IMR-90 (cell line): ENCODE results near the gene IQCK. TPM values are rescaled to one million over a fixed set of nuclear protein-coding genes. Genes with fewer than 3 reads are reported as not detected.

Source experiments
- ATAC-seq: fragments of 200-7000 bp; cut with Tn5 transposase; 2 replicates; pipeline ENCODE4 v1.9.1; 2020; ENCODE audit warnings: low read depth, mild to moderate bottlenecking, moderate library complexity
- BruUV-seq: library from RNA; stranded (reverse); fragments of 400-500 nt; replicated peaks from 2 replicates; lab custom pipeline; 2021; lab: Mats Ljungman, UMichigan
- CTCF ChIA-PET: fragments of 300-600 bp; formaldehyde crosslinking; extraction: SDS; loops from one replicate; lab custom pipeline; 2021; ENCODE audit warnings: antibody characterized with exemption; lab: Yijun Ruan, JAX
- POLR2A ChIA-PET: fragments of 300-600 bp; sonication (Branson Sonifier 250); formaldehyde crosslinking; loops from one replicate; lab custom pipeline; 2022; ENCODE audit warnings: antibody characterized with exemption; ENCODE audit not compliant: unreplicated experiment; lab: Charles Lee
- DNase-seq: peaks from one replicate; pipeline ENCODE4 v3.0.0; 2013
- H2AFZ ChIP-seq: replicated peaks from 2 replicates; pipeline ENCODE3; 2013; ENCODE audit warnings: low read length, mild to moderate bottlenecking; ENCODE audit not compliant: poor library complexity
- H2AK5ac ChIP-seq: 2 replicates; pipeline ENCODE4 v1.6.1; 2013; ENCODE audit warnings: low read depth, low read length, inconsistent platforms
- H2AK9ac ChIP-seq: replicated peaks from 2 replicates; pipeline ENCODE3; 2013; ENCODE audit warnings: mild to moderate bottlenecking, low read depth, low read length, moderate library complexity; ENCODE audit not compliant: poor library complexity
- H2BK120ac ChIP-seq: 2 replicates; pipeline ENCODE4 v1.6.1; 2013; ENCODE audit warnings: low read depth, low read length, inconsistent platforms
- H2BK15ac ChIP-seq: 3 replicates; pipeline ENCODE4 v1.6.1; 2013; ENCODE audit warnings: low read depth, low read length, inconsistent platforms
- H2BK20ac ChIP-seq: 2 replicates; pipeline ENCODE4 v1.6.1; 2013; ENCODE audit warnings: low read depth, mild to moderate bottlenecking, inconsistent platforms, low read length, moderate library complexity
- H2BK5ac ChIP-seq: 2 replicates; pipeline ENCODE4 v1.6.1; 2013; ENCODE audit warnings: mild to moderate bottlenecking, low read depth, low read length, inconsistent platforms; ENCODE audit not compliant: poor library complexity, severe bottlenecking
- H3K14ac ChIP-seq: replicated peaks from 2 replicates; pipeline ENCODE4 v1.6.1; 2013; ENCODE audit warnings: low read depth, low read length, inconsistent platforms
- H3K18ac ChIP-seq: 2 replicates; pipeline ENCODE4 v1.6.1; 2013; ENCODE audit warnings: low read depth, low read length, control low read depth
- H3K23ac ChIP-seq: 2 replicates; pipeline ENCODE4 v1.6.1; 2013; ENCODE audit warnings: low read depth, low read length, inconsistent platforms
- H3K27ac ChIP-seq: 2 replicates; pipeline ENCODE4 v1.5.1; 2013; ENCODE audit warnings: mild to moderate bottlenecking, control low read depth, low read length; ENCODE audit not compliant: insufficient read depth
- H3K27me3 ChIP-seq: 2 replicates; pipeline ENCODE4 v1.6.1; 2013; ENCODE audit warnings: low read length; ENCODE audit not compliant: control insufficient read depth, insufficient read depth
- H3K36me3 ChIP-seq: 2 replicates; pipeline ENCODE4 v1.6.1; 2013; ENCODE audit warnings: low read length, mixed read lengths; ENCODE audit not compliant: control insufficient read depth, insufficient read depth
- H3K4ac ChIP-seq: 2 replicates; pipeline ENCODE4 v1.6.1; 2013; ENCODE audit warnings: low read depth, low read length, inconsistent platforms
- H3K4me1 ChIP-seq: 2 replicates; pipeline ENCODE4 v1.6.1; 2013; ENCODE audit warnings: low read length, mixed read lengths; ENCODE audit not compliant: control insufficient read depth, insufficient read depth
- H3K4me2 ChIP-seq: 2 replicates; pipeline ENCODE4 v1.6.1; 2013; ENCODE audit warnings: low read depth, mild to moderate bottlenecking, control low read depth, low read length, moderate library complexity
- H3K4me3 ChIP-seq: 2 replicates; pipeline ENCODE4 v1.5.1; 2013; ENCODE audit warnings: low read depth, mild to moderate bottlenecking, control low read depth, low read length, moderate library complexity; ENCODE audit not compliant: insufficient read depth
- H3K56ac ChIP-seq: 2 replicates; pipeline ENCODE4 v1.6.1; 2013; ENCODE audit warnings: low read length, inconsistent platforms; ENCODE audit not compliant: insufficient read depth; ENCODE audit errors: extremely low read depth
- H3K79me1 ChIP-seq, 2 experiments: 2 replicates each; pipeline ENCODE4 v1.6.1; 2013; ENCODE audit warnings: low read length in 2 of 2, inconsistent platforms in 1 of 2, low read depth in 1 of 2
- H3K9ac ChIP-seq: 2 replicates; pipeline ENCODE4 v1.6.1; 2013; ENCODE audit warnings: low read depth, low read length, control low read depth
- H3K9me1 ChIP-seq: 2 replicates; pipeline ENCODE4 v1.6.1; 2013; ENCODE audit warnings: low read length, inconsistent platforms; ENCODE audit not compliant: insufficient read depth
- H3K9me3 ChIP-seq: 2 replicates; pipeline ENCODE4 v1.6.1; 2013; ENCODE audit warnings: low read length; ENCODE audit not compliant: control insufficient read depth, insufficient read depth
- H4K20me1 ChIP-seq: 2 replicates; pipeline ENCODE4 v1.6.1; 2013; ENCODE audit warnings: low read length, inconsistent platforms; ENCODE audit not compliant: insufficient read depth
- H4K5ac ChIP-seq: 2 replicates; pipeline ENCODE4 v1.6.1; 2013; ENCODE audit warnings: mild to moderate bottlenecking, low read depth, low read length, control low read depth
- H4K8ac ChIP-seq, 2 experiments: 2 replicates each; pipeline ENCODE4 v1.6.1; 2013; ENCODE audit warnings: low read depth in 2 of 2, low read length in 2 of 2, control low read depth in 1 of 2, inconsistent platforms in 1 of 2
- H4K91ac ChIP-seq: 2 replicates; pipeline ENCODE4 v1.6.1; 2013; ENCODE audit warnings: low read depth, low read length, inconsistent platforms; ENCODE audit not compliant: insufficient read depth
- BHLHE40 ChIP-seq: fragments of 150-350 bp; IDR thresholded peaks from 2 replicates; pipeline ENCODE4 v1.6.1; 2016; ENCODE audit warnings: mild to moderate bottlenecking, low read depth, low read length
- CEBPB ChIP-seq: IDR thresholded peaks from 2 replicates; pipeline ENCODE4 v1.6.1; 2012; ENCODE audit warnings: low read depth, low read length, improper control_type of control experiment
- CHD1 ChIP-seq: IDR thresholded peaks from 2 replicates; pipeline ENCODE4 v1.6.1; 2012; ENCODE audit warnings: low read depth, low read length, improper control_type of control experiment
- CTCF ChIP-seq: conservative IDR thresholded peaks from 2 replicates; pipeline ENCODE4 v1.5.1; 2012; ENCODE audit warnings: mild to moderate bottlenecking, low read depth, low read length, improper control_type of control experiment
- ELK1 ChIP-seq: fragments of 150-350 bp; IDR thresholded peaks from 2 replicates; pipeline ENCODE4 v1.6.1; 2016; ENCODE audit warnings: low read depth, mild to moderate bottlenecking, low read length, moderate library complexity, borderline replicate concordance
- FOS ChIP-seq: fragments of 150-350 bp; IDR thresholded peaks from 2 replicates; pipeline ENCODE4 v1.6.1; 2016; ENCODE audit warnings: low read depth, low read length
- MAFK ChIP-seq: IDR thresholded peaks from 2 replicates; pipeline ENCODE4 v1.6.1; 2012; ENCODE audit warnings: low read depth, low read length, improper control_type of control experiment
- MAZ ChIP-seq: IDR thresholded peaks from 2 replicates; pipeline ENCODE4 v1.6.1; 2012; ENCODE audit warnings: low read depth, mild to moderate bottlenecking, low read length, improper control_type of control experiment, moderate library complexity, borderline replicate concordance
- MXI1 ChIP-seq: IDR thresholded peaks from 2 replicates; pipeline ENCODE4 v1.6.1; 2012; ENCODE audit warnings: low read depth, mild to moderate bottlenecking, low read length, moderate library complexity, borderline replicate concordance
- NFE2L2 ChIP-seq: fragments of 150-350 bp; IDR thresholded peaks from 2 replicates; pipeline ENCODE4 v1.6.1; 2016; ENCODE audit warnings: low read depth, mild to moderate bottlenecking, low read length
- POLR2A ChIP-seq: IDR thresholded peaks from 2 replicates; pipeline ENCODE4 v1.6.1; 2012; ENCODE audit warnings: mild to moderate bottlenecking, low read depth, low read length
- RAD21 ChIP-seq: IDR thresholded peaks from 2 replicates; pipeline ENCODE4 v1.6.1; 2012; ENCODE audit warnings: low read length, improper control_type of control experiment
- RCOR1 ChIP-seq: IDR thresholded peaks from 2 replicates; pipeline ENCODE4 v1.6.1; 2012; ENCODE audit warnings: mild to moderate bottlenecking, low read length, improper control_type of control experiment; ENCODE audit not compliant: insufficient replicate concordance
- RFX5 ChIP-seq: IDR thresholded peaks from 2 replicates; pipeline ENCODE4 v1.8.0; 2012; ENCODE audit warnings: low read depth, mild to moderate bottlenecking, low read length, moderate library complexity
- SMC3 ChIP-seq: fragments of 150-350 bp; IDR thresholded peaks from 2 replicates; pipeline ENCODE4 v1.6.1; 2016; ENCODE audit warnings: low read depth, mild to moderate bottlenecking, antibody characterized with exemption, low read length, moderate library complexity
- USF2 ChIP-seq: fragments of 150-350 bp; IDR thresholded peaks from 2 replicates; pipeline ENCODE4 v1.6.1; 2017; ENCODE audit warnings: mild to moderate bottlenecking, antibody characterized with exemption, low read length, low read depth
- WGBS, 2 experiments: methylation state at CpG; one replicate each; pipeline versions ENCODE4 v1.1.5 to v1.1.7; 2013; ENCODE audit warnings: missing lambda C conversion rate in 2 of 2; ENCODE audit not compliant: insufficient read length in 1 of 2; ENCODE audit errors: extremely low coverage in 2 of 2; 5-methylcytosine and 5-hydroxymethylcytosine counted together
- dilution Hi-C: fragments of 300-500 bp; cut with HindIII; formaldehyde crosslinking; loops from one replicate; pipeline ENCODE4 v1.14.3; 2018; ENCODE audit warnings: low sequenced_read_pairs; ENCODE audit not compliant: unreplicated experiment
- in situ Hi-C: fragments of 300-500 bp; cut with MboI; formaldehyde crosslinking; loops from 3 replicates; pipeline ENCODE4 v1.14.3; 2019; ENCODE audit warnings: low sequenced_read_pairs, inconsistent platforms, mixed read lengths
- intact Hi-C: fragments of 100-400 bp; cut with micrococcal nuclease; formaldehyde crosslinking; loops from 2 replicates; pipeline ENCODE4 v1.10.0; 2022
- polyA plus RNA-seq, 3 experiments: library from polyadenylated mRNA; depleted of rRNA; stranded (reverse); fragments of >200 nt; gene quantifications; 2 replicates each; pipeline ENCODE4 v1.2.3, GENCODE V29; 2012; ENCODE audit warnings: low replicate concordance in 1 of 3
- total RNA-seq: library from RNA; depleted of rRNA; stranded (reverse); fragments of >200 nt; gene quantifications from 2 replicates; pipeline ENCODE4 v1.2.3, GENCODE V29; 2012

IQCK gene
- total and polyA plus RNA-seq, 2 of the 4 experiments (the other 2 are of a cell fraction): 4.1 to 5.4 TPM

GRCh38 chr16:19846436-19846835 lies 128.4 kb downstream of the IQCK start:
- Histone ChIP-seq H3K4me3 (no peak overlapping the region), H3K9me3 (no peaks in the 10 kb centered on the region), H4K91ac (0 out of 2 replicates have a peak overlapping the region, but pooled peaks have one; percentile 25), H3K4me2 (no peak overlapping the region), H2AK5ac (no peak overlapping the region), H3K23ac (no peak overlapping the region), H3K56ac (no peak overlapping the region), H2BK120ac (no peak overlapping the region), H3K4ac (no peak overlapping the region), H4K20me1 (no peaks in the 10 kb centered on the region), H2AK9ac (no peak overlapping the region), H2BK20ac (no peak overlapping the region), H3K18ac (no peak overlapping the region), H2AFZ (no peak overlapping the region), H3K36me3 (no peaks in the 10 kb centered on the region), H2BK15ac (no peak overlapping the region; the same call in 2 of the 3 replicates), H3K4me1 (peaks cover 5% of the 10 kb centered on the region), H4K5ac (no peak overlapping the region), H3K14ac (no peak overlapping the region), H3K27ac (no peak overlapping the region), H3K9me1 (no peaks in the 10 kb centered on the region), H4K8ac (no peak overlapping the region), H3K9ac (no peak overlapping the region), H3K27me3 (no peaks in the 10 kb centered on the region), H3K79me1 (no peaks in the 10 kb centered on the region), H2BK5ac (no peak overlapping the region)
- TF ChIP-seq USF2 (no peak), POLR2A (no peak), FOS (no peak), NFE2L2 (no peak), RCOR1 (no peak), SMC3 (no peak), RFX5 (no peak), MAFK (no peak), ELK1 (no peak), RAD21 (no peak), BHLHE40 (no peak), MXI1 (no peak), MAZ (no peak), CTCF (no peak), CHD1 (no peak), CEBPB (no peak)
- no CpG with 5 or more reads among the region's 5 CpGs for WGBS, 2 experiments
- in situ Hi-C loops: no loop called here
- CTCF ChIA-PET: interaction anchor here (0.6 to 1.1 kb wide), 2 partner anchors 16 to 111 kb away, joined by 3 read pairs; no protein-coding TSS in a partner anchor
- dilution Hi-C loops: no loop called here
- ATAC-seq (no peak), DNase-seq (no peak)
- intact Hi-C loops: no loop called here
- no TSS peak for BruUV-seq
- POLR2A ChIA-PET: no interaction called here
